Fibroblast of gingiva (primary cell): Measurements from ENCODE around the gene CAPZA3.
"Not testable (repeated sequence)": the region's sequence is repeated elsewhere in the genome, so short reads cannot be mapped to it uniquely, and the experiment has no call there.

Source experiments
- DNase-seq: peaks from one replicate; pipeline ENCODE4 v3.0.0-alpha.2; 2011; ENCODE audit warnings: low read depth

Gene CAPZA3, protein sequence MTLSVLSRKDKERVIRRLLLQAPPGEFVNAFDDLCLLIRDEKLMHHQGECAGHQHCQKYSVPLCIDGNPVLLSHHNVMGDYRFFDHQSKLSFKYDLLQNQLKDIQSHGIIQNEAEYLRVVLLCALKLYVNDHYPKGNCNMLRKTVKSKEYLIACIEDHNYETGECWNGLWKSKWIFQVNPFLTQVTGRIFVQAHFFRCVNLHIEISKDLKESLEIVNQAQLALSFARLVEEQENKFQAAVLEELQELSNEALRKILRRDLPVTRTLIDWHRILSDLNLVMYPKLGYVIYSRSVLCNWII

DNA sequence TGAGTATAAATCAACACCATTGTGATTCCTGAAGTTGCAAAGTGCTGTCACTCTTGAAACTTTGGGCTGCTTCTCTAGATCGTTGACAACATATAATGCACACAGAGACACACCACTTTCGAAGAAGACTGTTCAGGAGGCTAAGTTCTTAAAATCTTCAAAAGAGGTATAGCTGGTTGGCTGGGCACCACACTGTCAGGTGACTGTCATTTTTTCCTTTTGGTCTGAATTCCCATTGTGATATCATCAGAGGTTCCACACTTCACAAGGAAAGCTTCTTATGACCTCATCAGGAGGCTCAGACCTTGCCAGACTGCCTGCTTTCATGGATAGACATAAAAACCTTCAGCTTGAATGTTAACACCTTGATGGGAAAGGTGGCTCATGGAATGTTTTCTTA, at the start of gene CAPZA3, which contains the start of gene PLCZ1:
CAPZA3 (plus strand) TSS at position 301 of the 400 bp plus-strand sequence. CDS start 150 bp downstream, outside the sequence.
PLCZ1 (minus strand) TSS at position 194 of the 400 bp plus-strand sequence. CDS start 641 bp downstream, outside the sequence.
- no peak for DNase-seq

DNA sequence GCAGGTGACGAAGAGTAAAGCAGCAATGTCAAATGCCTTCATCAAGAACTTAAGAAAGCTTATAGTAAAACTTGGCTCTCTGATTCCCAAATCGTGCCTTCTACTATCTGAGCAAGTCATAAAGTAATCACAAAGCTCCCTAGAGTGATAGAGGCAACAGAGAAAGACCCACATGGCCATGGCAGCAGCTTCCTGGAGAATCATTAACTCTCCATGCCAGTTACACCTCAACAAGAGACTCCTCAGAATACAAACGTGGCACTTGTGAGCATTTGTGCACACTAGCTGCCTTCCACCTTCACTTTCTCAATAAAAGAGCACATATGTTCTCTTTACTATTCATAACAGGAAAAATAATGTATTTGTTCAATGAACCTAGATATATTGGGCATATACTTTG, 48.1 kb upstream of the CAPZA3 start:
- DNase-seq = no peak

DNA sequence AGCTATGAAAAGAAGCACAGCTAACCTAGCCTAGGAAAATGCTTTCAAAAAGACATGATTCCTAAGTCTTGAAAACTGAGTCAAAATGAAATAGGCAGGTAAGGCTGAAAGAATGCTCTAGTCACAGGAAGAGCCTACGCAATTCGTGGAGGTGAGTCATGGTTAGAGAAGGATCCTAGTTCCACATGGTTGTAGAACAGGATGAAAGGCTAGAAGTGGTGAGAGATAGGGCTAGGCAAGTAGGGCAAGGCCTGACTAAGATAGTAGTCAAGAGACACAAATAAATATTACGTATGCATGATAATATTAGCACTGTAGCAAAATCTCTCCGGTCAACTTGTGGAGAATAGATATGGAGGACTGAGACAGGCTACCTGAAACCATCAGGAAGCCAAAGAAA, 47.3 kb upstream of the CAPZA3 start:
- DNase-seq = no peak

DNA sequence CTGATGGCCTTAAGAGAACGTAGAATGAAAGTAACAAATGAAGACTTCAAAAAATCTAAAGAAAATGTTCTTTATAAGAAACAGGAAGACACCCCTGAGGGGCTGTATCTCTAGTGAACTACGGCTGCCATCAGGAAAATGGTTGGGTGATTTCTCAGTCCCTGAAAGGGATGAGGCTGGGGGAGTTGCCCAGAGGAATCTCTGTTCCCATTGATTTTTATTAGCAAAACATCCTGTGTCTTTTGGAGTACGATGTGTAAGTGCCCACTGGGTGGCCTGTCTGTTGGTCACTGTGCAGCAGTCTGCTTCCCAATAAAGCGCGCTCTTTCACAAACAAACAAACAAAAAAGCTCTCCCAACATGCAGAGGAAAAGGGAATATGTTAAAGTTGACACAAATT, 43.9 kb upstream of the CAPZA3 start:
- not testable (repeated sequence) for DNase-seq

DNA sequence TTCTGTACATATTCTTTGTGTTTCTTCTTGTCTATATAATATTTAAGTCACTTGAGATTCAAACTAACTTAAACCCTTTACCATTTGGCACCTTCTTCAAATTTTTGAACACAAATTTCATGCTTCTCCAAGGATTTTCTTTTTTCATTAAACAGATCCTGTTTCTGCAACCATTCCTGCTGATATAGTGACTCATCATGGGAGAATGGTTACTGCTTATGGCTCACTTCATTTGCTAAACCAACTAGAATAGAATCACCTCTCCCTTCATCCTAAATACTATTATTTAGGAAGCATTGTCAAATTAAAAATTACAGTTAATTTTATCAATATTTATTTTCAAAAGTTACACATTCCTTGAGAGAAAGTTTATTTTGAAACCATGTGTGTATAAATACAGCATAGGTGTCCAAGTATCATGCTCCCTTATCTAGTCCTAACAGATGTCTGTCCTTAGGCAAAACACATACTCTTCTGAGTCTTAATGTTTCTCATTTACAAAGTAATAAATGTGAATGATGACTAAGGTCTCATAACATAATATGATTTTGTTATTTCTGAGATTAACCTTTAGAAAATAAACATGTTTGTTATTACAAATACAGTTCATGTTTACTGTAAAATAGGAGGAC, 40.8 kb upstream of the CAPZA3 start:
- DNase-seq = peak; percentile 35

DNA sequence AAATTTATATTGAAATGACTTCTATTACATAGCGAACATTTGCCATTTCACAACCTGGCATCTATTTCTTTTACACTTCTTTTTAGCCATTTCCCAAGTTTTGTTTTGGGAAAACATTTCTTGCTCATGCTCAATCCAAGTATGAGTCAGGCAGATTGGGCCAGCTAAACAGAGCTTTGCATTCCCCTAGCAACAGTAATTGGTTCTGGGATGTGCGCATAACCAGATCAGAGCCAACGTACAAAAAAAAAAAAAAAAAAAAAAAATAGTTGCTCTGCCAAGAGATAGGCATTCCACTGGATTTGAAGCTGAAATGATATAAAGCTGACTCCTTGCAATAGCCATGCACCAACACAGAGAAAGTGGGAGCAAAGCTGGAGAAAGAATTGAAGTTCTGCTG, 37.6 kb upstream of the CAPZA3 start:
- peak; percentile 88 for DNase-seq

- no peak for DNase-seq
Observed at GRCh38 chr12:18703321-18703720, 34.6 kb upstream of the CAPZA3 start.

DNA sequence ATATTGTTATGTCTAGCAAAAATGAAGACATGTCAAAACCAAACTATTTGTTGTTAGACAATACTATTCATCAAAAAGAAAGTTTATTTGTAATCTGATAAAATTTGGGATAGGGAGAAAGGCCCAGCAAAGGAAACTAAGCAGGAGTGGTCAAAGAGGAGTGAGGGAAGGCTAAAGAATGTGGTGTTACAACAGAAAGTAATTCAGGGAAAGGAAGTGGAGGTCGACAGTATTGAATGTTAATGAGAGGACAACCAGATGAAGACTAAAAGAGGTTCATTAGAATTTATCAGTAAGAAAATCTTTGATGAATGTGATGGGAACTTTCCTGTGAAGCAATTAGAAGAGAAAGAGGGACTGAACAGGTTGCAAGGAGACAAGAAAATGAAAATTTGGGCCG, 34.0 kb upstream of the CAPZA3 start:
- no peak for DNase-seq

DNA sequence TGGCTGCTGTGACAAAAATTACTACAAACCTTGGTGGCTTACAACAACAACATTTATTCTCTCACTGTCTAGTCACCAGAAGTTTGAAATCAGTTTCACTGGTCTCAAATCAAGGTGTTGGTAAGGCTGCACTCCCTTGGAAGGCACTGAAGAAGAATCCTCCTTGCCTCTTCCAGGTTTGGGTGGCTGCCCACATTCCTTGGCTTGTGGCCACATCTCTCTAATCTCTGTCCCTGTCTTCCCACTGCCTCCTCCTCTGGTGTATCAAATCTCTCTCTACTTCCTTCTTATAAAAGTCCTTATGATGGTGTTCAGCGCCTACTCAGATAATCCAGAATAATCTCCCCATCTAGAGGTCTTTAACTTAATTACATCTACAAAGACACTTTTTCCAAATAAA, 31.1 kb upstream of the CAPZA3 start:
- DNase-seq = no peak

DNA sequence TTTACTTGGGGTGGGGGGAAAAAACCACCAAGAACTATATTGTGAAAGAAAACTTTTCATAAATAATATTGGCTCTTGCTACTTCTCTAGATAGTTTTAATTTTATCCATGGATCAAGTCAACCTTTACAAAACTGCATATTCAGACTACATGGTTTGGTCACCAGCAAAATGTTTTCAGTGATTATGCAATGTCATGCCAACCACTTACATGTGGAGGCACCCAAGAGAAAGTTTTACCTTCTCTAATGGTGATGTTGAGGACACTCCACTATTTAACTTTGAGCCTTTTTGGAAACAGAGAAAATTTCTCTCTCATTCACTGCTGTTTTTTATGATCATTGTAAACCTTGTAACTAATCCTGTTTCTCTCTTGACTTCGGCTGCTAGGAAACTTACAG, 21.7 kb upstream of the CAPZA3 start:
- no peak for DNase-seq

DNA sequence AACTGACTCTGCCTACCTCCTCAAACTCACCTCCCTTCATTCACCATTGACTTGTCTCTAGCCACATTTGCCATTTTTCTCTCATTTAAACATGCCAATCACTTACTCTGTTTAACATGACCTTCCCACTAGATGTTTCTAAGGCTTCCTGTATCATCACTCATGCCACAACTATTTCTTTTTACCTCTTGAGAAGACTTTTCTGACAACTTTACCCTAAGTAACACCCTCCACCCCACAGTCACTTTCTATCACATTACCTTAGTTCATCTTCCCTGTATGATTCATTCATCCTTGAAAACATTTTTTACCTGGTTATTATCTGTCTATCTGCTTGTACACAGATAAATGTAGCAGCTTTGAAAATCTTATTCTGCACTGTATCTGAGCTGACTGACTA, 19.5 kb upstream of the CAPZA3 start:
- DNase-seq = no peak

DNA sequence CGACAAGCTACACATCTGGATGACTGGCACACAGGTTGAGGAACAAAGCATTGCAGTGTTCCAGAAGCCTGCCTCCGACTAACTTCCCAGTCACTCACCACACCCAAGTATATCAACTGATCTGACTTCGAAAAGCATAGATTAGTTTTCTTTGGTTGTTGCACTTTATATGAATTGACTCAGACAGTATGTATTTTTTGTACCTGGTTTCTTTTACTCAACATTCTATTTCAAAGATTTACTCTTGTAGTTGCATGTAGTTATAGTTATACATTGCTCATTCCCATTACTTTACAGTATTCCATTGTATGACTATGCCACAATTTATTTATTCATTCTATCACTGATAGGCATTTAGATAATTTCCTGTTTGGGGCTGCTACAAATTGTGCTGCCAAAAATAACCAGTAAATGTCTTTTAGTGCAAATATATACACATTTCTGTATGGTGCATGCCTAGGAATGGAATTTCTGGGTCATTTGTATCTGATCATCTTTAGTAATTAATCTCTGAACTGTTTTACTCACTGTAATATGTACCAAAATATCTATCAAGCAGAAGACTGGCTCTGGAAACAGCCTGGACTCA, 17.9 kb upstream of the CAPZA3 start:
- DNase-seq = no peak

GRCh38 chr12:18720690-18721089, 17.2 kb upstream of the CAPZA3 start:
- DNase-seq = no peak

GRCh38 chr12:18721452-18721851, 16.5 kb upstream of the CAPZA3 start:
- no peak for DNase-seq

DNA sequence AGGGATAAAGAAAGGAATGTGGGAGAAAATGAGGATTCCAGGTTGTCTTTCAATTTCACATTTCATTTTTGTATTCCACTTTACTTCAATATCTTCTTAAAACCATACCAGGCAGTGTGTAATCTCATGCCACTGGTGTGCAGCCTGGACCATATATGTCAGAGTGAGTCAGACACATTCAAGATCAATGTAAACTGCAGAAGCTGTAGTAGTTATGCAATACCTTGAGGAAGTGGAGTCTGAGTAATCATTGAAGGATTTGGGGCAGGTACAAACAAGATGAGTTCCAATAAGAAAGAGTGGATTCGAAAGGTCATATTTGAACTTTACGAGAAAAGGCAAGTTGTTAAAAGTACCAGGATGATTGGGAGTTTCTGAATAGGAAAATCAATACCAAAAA, 14.2 kb upstream of the CAPZA3 start:
- peak; percentile 6 for DNase-seq

DNA sequence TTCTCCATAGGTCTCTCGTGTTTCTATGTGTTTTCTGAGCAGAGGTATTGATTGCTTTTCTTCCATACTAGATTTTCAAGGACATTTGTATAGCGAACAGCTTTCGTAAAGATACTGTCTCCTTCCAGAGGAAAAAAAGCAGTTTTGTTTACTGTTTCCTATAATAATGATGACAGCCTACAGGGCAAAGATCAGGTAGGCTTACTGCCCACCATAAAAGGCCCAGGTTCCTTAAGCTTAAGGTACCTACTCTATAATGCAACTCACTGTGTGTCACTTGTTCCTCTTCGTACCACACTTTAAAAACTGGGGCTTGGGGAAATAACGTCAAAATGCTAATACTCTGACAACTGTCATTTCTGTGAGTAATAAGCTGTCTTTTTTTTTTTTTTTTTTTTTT, 6.8 kb upstream of the CAPZA3 start:
- DNase-seq = no peak

- DNase-seq = peak; percentile 54
Observed at GRCh38 chr12:18747895-18748294, 10.0 kb downstream of the CAPZA3 start.

GRCh38 chr12:18749386-18749957, 11.6 kb downstream of the CAPZA3 start:
- DNase-seq = peak; percentile 64

- DNase-seq = peak; percentile 33
Observed at GRCh38 chr12:18750085-18750484, 12.2 kb downstream of the CAPZA3 start.

- no peak for DNase-seq
Observed at GRCh38 chr12:18751866-18752265, 13.9 kb downstream of the CAPZA3 start.

GRCh38 chr12:18752280-18752920, 14.5 kb downstream of the CAPZA3 start:
- DNase-seq = peak; percentile 89

- no peak for DNase-seq
Observed at GRCh38 chr12:18752947-18753346, 15.0 kb downstream of the CAPZA3 start.
